HepG2 (cell line): ENCODE measurements around the gene ESAM. TPM values are rescaled to one million over a fixed set of nuclear protein-coding genes. Genes with fewer than 3 reads are reported as not detected.

Experiments
- ATAC-seq: fragments of 200-7000 bp; cut with Tn5 transposase; 3 replicates; pipeline ENCODE4 v1.9.1; 2020; ENCODE audit warnings: mild to moderate bottlenecking, moderate library complexity
- BruUV-seq: library from RNA; stranded (reverse); fragments of 400-500 nt; replicated peaks from 2 replicates; lab custom pipeline; 2021; lab: Mats Ljungman, UMichigan
- CTCF ChIA-PET: fragments of 300-600 bp; formaldehyde crosslinking; extraction: SDS; loops from one replicate; lab custom pipeline; 2021; ENCODE audit warnings: low total read pairs, inconsistent platforms, low intra/inter-chr PET ratio; lab: Yijun Ruan, JAX
- POLR2A ChIA-PET: fragments of 350-600 bp; sonication (Branson Sonifier 250); formaldehyde crosslinking; loops from one replicate; lab custom pipeline; 2020; ENCODE audit warnings: antibody characterized with exemption, inconsistent platforms; lab: Yijun Ruan, JAX
- DNase-seq: peaks from one replicate; pipeline ENCODE4 v3.0.0-alpha.2; 2015; ENCODE audit warnings: low spot score
- FAIRE-seq: peaks from 3 replicates; lab custom pipeline; 2011; peaks lifted over from hg19 to GRCh38; lab: Jason Lieb, UNC
- H2AFZ ChIP-seq: one replicate; pipeline ENCODE4 v1.6.1; 2011; ENCODE audit warnings: low read length, inconsistent platforms
- H3K27ac ChIP-seq: fragments of 300-600 bp; 3 replicates; pipeline ENCODE4 v1.8.0; 2011; ENCODE audit warnings: mixed run types, mild to moderate bottlenecking, mixed read lengths, low read length, inconsistent platforms; ENCODE audit not compliant: insufficient read depth; ENCODE audit errors: extremely low read length
- H3K27me3 ChIP-seq, 2 experiments: fragments of 200-600 bp in 1 of 2; 2 replicates in 1 of 2; 3 replicates in 1 of 2; pipeline versions ENCODE4 v1.6.0 to v1.8.0; 2011; ENCODE audit warnings: low read length in 2 of 2, mild to moderate bottlenecking in 2 of 2, moderate library complexity in 2 of 2, inconsistent platforms in 1 of 2; ENCODE audit not compliant: insufficient read depth in 2 of 2, control insufficient read depth in 1 of 2
- H3K36me3 ChIP-seq, 2 experiments: fragments of 200-600 bp in 1 of 2; replicated peaks in 1 of 2; 2 replicates in 1 of 2; 3 replicates in 1 of 2; pipeline versions ENCODE4 v1.5.1 to v1.8.0; 2011; ENCODE audit warnings: low read length in 2 of 2, inconsistent platforms in 1 of 2; ENCODE audit not compliant: insufficient read depth in 2 of 2, control insufficient read depth in 1 of 2
- H3K4me1 ChIP-seq: 2 replicates; pipeline ENCODE4 v1.5.1; 2012; ENCODE audit warnings: low read length, inconsistent platforms; ENCODE audit not compliant: insufficient read depth
- H3K4me2 ChIP-seq: 2 replicates; pipeline ENCODE4 v1.6.0; 2011; ENCODE audit warnings: low read depth, low read length, inconsistent platforms
- H3K4me3 ChIP-seq, 3 experiments: fragments of 200-600 bp in 1 of 3; sonication (generic), shearing (Covaris generic) in 1 of 3; replicated peaks in 1 of 3; 2 replicates each; pipeline ENCODE4 v1.5.1; 2011 to 2016; ENCODE audit warnings: low read length in 3 of 3, inconsistent platforms in 2 of 3, low read depth in 2 of 3, mild to moderate bottlenecking in 2 of 3, control low read depth in 1 of 3, mixed read lengths in 1 of 3; ENCODE audit not compliant: insufficient read depth in 1 of 3
- H3K79me2 ChIP-seq: one replicate; pipeline ENCODE4 v1.6.1; 2011; ENCODE audit warnings: low read length, inconsistent platforms; ENCODE audit not compliant: insufficient read depth
- H3K9ac ChIP-seq: 2 replicates; pipeline ENCODE4 v1.6.0; 2011; ENCODE audit warnings: mild to moderate bottlenecking, low read depth, low read length, inconsistent platforms; ENCODE audit not compliant: insufficient read depth
- H3K9me3 ChIP-seq: 2 replicates; pipeline ENCODE4 v1.5.1; 2012; ENCODE audit warnings: mild to moderate bottlenecking, low read length
- H4K20me1 ChIP-seq: 2 replicates; pipeline ENCODE4 v1.6.0; 2011; ENCODE audit warnings: inconsistent platforms, mild to moderate bottlenecking, low read length, moderate library complexity; ENCODE audit not compliant: insufficient read depth
- GABPA ChIP-seq, 2 experiments: IDR thresholded peaks; 2 replicates each; pipeline ENCODE4 v1.6.1; 2011 to 2016; ENCODE audit warnings: low read depth in 2 of 2, low read length in 1 of 2, missing biosample characterization in 1 of 2, missing genetic modification characterization in 1 of 2
- HHEX ChIP-seq: IDR thresholded peaks from 2 replicates; pipeline ENCODE4 v1.6.1; 2016; ENCODE audit warnings: control low read depth
- HNF4A ChIP-seq: sonication (generic); formaldehyde crosslinking; IDR thresholded peaks from 2 replicates; pipeline ENCODE4 v1.4.0; 2020; ENCODE audit warnings: missing genetic modification reagents
- ZNF101 ChIP-seq: sonication (generic); formaldehyde crosslinking; IDR thresholded peaks from 2 replicates; pipeline ENCODE4 v1.4.0; 2020; ENCODE audit warnings: mild to moderate bottlenecking, low read depth, missing genetic modification reagents, borderline replicate concordance
- ZNF256 ChIP-seq: sonication (generic); formaldehyde crosslinking; conservative IDR thresholded peaks from 2 replicates; pipeline ENCODE4 v1.4.0; 2020; ENCODE audit warnings: missing genetic modification reagents
- ZNF709 ChIP-seq: sonication (generic); formaldehyde crosslinking; IDR thresholded peaks from 2 replicates; pipeline ENCODE4 v1.5.0; 2020; ENCODE audit warnings: mild to moderate bottlenecking, missing genetic modification reagents
- ZNF780A ChIP-seq: sonication (generic); formaldehyde crosslinking; IDR thresholded peaks from 2 replicates; pipeline ENCODE4 v1.8.0; 2022; ENCODE audit warnings: mild to moderate bottlenecking, missing genetic modification reagents, moderate library complexity
- ZNF788 ChIP-seq: sonication (generic); formaldehyde crosslinking; IDR thresholded peaks from 2 replicates; pipeline ENCODE4 v1.5.0; 2020; ENCODE audit warnings: mild to moderate bottlenecking, missing genetic modification reagents, borderline replicate concordance
- ZNF883 ChIP-seq: sonication (generic); formaldehyde crosslinking; IDR thresholded peaks from 2 replicates; pipeline ENCODE4 v1.5.1; 2020; ENCODE audit warnings: mild to moderate bottlenecking, missing genetic modification reagents; ENCODE audit errors: not compliant biosample characterization
- in situ Hi-C: cut with HindIII; loops from 2 replicates; pipeline ENCODE4 v1.10.0; 2017; ENCODE audit warnings: low pct_unique_long_range_greater_than_20kb; ENCODE audit not compliant: extremely low pct_ligation_motif_present
- intact Hi-C: fragments of 100-400 bp; cut with micrococcal nuclease; formaldehyde crosslinking; loops from one replicate; pipeline ENCODE4 v1.10.0; 2022; ENCODE audit not compliant: unreplicated experiment
- polyA plus RNA-seq, 8 experiments: library from polyadenylated mRNA; depleted of rRNA in 3 of 8; stranded (reverse) in 7 of 8; unstranded in 1 of 8; fragments of >200 nt; fragmentation: Illumina TruSeq in 4 of 8; extraction: Trizol in 4 of 8; gene quantifications; 2 replicates each; pipeline versions ENCODE4 v1.2.1 to v1.2.3, GENCODE V29; 2011 to 2016; ENCODE audit warnings: low read depth in 4 of 8, missing spikeins in 1 of 8, mixed read lengths in 1 of 8; ENCODE audit not compliant: insufficient read depth in 1 of 8
- total RNA-seq, 5 experiments: library from RNA; depleted of rRNA; stranded (reverse); fragments of >200 nt; fragmentation: Illumina TruSeq; extraction: Trizol; gene quantifications; 2 replicates each; pipeline ENCODE4 v1.2.3, GENCODE V29; 2016; ENCODE audit warnings: low read depth in 1 of 5
- TF ChIP-seq, protein P1 (sequence below): IDR thresholded peaks from 2 replicates; pipeline ENCODE4 v1.6.1; 2016; ENCODE audit warnings: low read depth, missing genetic modification reagents, missing compliant biosample characterization
- TF ChIP-seq, protein P2 (sequence below): sonication (generic); formaldehyde crosslinking; IDR thresholded peaks from 2 replicates; pipeline ENCODE4 v1.4.0; 2020; ENCODE audit warnings: mild to moderate bottlenecking, missing genetic modification reagents

Gene ESAM
- total and polyA plus RNA-seq, 2 of the 13 experiments (the other 11 are each of a cell fraction or from before 2014, with no cell fraction given) = 1.2 to 6.8 TPM

DNA sequence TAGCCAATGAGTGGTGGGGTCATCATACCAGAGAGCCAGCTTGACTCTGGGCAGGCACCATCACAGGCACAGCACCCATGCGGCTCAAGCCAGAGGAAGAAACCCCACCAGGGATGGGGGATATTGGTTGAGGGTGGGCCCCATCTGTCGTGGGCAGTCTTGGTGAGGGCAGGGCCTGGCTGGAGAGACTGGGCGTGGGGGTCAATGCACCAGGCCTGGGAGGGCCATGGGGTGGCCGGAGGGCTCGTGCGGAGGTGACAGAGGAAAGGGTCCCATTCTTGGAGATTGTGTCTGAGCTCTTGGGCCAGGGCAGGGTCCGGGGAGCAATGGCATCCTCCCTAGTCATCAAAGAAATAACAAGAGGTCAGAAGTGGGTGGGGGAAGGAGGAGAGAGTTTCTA, 8.5 kb downstream of the ESAM start (continued):
- TF ChIP-seq, protein P1, sequence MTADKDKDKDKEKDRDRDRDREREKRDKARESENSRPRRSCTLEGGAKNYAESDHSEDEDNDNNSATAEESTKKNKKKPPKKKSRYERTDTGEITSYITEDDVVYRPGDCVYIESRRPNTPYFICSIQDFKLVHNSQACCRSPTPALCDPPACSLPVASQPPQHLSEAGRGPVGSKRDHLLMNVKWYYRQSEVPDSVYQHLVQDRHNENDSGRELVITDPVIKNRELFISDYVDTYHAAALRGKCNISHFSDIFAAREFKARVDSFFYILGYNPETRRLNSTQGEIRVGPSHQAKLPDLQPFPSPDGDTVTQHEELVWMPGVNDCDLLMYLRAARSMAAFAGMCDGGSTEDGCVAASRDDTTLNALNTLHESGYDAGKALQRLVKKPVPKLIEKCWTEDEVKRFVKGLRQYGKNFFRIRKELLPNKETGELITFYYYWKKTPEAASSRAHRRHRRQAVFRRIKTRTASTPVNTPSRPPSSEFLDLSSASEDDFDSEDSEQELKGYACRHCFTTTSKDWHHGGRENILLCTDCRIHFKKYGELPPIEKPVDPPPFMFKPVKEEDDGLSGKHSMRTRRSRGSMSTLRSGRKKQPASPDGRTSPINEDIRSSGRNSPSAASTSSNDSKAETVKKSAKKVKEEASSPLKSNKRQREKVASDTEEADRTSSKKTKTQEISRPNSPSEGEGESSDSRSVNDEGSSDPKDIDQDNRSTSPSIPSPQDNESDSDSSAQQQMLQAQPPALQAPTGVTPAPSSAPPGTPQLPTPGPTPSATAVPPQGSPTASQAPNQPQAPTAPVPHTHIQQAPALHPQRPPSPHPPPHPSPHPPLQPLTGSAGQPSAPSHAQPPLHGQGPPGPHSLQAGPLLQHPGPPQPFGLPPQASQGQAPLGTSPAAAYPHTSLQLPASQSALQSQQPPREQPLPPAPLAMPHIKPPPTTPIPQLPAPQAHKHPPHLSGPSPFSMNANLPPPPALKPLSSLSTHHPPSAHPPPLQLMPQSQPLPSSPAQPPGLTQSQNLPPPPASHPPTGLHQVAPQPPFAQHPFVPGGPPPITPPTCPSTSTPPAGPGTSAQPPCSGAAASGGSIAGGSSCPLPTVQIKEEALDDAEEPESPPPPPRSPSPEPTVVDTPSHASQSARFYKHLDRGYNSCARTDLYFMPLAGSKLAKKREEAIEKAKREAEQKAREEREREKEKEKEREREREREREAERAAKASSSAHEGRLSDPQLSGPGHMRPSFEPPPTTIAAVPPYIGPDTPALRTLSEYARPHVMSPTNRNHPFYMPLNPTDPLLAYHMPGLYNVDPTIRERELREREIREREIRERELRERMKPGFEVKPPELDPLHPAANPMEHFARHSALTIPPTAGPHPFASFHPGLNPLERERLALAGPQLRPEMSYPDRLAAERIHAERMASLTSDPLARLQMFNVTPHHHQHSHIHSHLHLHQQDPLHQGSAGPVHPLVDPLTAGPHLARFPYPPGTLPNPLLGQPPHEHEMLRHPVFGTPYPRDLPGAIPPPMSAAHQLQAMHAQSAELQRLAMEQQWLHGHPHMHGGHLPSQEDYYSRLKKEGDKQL (CRISPR knock-in tag) = no peak
- TF ChIP-seq GABPA (IDR thresholded peaks at IDR 0.05; ENCODE audit: low read depth, low read length) (no peak), GABPA (CRISPR knock-in tag; IDR thresholded peaks at IDR 0.05; ENCODE audit: low read depth) (no peak)
- TF ChIP-seq, protein P2, sequence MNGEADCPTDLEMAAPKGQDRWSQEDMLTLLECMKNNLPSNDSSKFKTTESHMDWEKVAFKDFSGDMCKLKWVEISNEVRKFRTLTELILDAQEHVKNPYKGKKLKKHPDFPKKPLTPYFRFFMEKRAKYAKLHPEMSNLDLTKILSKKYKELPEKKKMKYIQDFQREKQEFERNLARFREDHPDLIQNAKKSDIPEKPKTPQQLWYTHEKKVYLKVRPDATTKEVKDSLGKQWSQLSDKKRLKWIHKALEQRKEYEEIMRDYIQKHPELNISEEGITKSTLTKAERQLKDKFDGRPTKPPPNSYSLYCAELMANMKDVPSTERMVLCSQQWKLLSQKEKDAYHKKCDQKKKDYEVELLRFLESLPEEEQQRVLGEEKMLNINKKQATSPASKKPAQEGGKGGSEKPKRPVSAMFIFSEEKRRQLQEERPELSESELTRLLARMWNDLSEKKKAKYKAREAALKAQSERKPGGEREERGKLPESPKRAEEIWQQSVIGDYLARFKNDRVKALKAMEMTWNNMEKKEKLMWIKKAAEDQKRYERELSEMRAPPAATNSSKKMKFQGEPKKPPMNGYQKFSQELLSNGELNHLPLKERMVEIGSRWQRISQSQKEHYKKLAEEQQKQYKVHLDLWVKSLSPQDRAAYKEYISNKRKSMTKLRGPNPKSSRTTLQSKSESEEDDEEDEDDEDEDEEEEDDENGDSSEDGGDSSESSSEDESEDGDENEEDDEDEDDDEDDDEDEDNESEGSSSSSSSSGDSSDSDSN (CRISPR knock-in tag) = no peak

DNA sequence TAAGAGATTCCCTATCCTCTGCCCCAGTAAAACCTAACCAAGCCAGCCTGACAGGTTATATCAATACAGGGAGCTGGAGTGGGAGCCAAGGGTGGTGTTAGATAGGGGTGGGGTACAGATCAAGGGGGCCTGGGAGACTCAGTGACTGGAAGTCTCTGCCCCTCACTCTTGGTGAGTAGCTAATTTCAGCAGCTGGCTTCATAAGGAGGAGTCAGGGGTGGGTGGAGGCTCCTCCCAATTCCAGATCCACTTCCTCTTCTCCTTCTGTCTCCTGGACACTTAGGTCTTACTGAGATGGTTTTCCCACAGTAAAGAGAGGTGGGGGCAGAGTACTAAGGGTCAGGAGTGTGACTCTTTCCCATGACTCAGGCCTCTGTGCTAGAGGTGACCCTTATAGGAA, 8.9 kb downstream of the ESAM start:
- FAIRE-seq = no peak
- BruUV-seq = no TSS peak
- no peak for TF ChIP-seq ZNF256 (CRISPR knock-in tag)
- no peak for TF ChIP-seq ZNF780A (CRISPR knock-in tag)
- no peak for TF ChIP-seq ZNF101 (CRISPR knock-in tag)
- TF ChIP-seq HNF4A (CRISPR knock-in tag) = no peak
- no peak for TF ChIP-seq ZNF788 (CRISPR knock-in tag)
- TF ChIP-seq HHEX (CRISPR knock-in tag) = no peak
- TF ChIP-seq ZNF709 = no peak
- TF ChIP-seq ZNF883 (CRISPR knock-in tag) = no peak

More for the DNA sequence above, 8.9 kb downstream of the ESAM start:
- DNase-seq (no peak), ATAC-seq (no peak)
- H3K79me2 ChIP-seq = no peaks in the 10 kb centered on the region
- H3K36me3 ChIP-seq = no peaks in the 10 kb centered on the region
- peaks cover 62% of the 10 kb centered on the region for H3K4me1 ChIP-seq
- H3K27ac ChIP-seq = no peak overlapping the region
- H3K9ac ChIP-seq = no peak overlapping the region
- intact Hi-C loops (no loop called here), in situ Hi-C loops (no loop called here)
- ChIA-PET CTCF (no interaction called here), POLR2A (interaction anchor here (1.5 kb wide), 1 partner anchor 80 kb away, joined by 3 read pairs; the partner anchor contains the start of genes SIAE and SPA17)
- H3K27me3 ChIP-seq = peaks cover 0 to 42% of the 10 kb centered on the region in 2 experiments; a peak in 4 of 5 replicates
- no peak overlapping the region for H3K4me2 ChIP-seq
- H3K9me3 ChIP-seq = no peaks in the 10 kb centered on the region
- H2AFZ ChIP-seq = no peak overlapping the region
- no peaks in the 10 kb centered on the region for H4K20me1 ChIP-seq
- no peak overlapping the region for H3K4me3 ChIP-seq
